Suprapubic skin (tissue), 4 donors: Measurements from ENCODE around the gene RBPJL.

Experiments used
- CTCF ChIP-seq, 2 donors: fragments of 200-600 bp in 1 of 2; fragments of 450-650 bp in 1 of 2; sonication (generic) in 1 of 2; IDR thresholded peaks; one replicate each; pipeline ENCODE4 v1.5.1; 2016 to 2019; ENCODE audit warnings: antibody characterized with exemption in 2 of 2, mild to moderate bottlenecking in 1 of 2, moderate library complexity in 1 of 2
- EP300 ChIP-seq: sonication (generic); formaldehyde crosslinking; IDR thresholded peaks from one replicate; pipeline ENCODE4 v1.6.1; 2017; ENCODE audit warnings: antibody characterized with exemption
- POLR2AphosphoS5 ChIP-seq, 3 donors: sonication (generic); formaldehyde crosslinking; IDR thresholded peaks; one replicate each; pipeline ENCODE4 v1.6.1; 2017; ENCODE audit warnings: antibody characterized with exemption in 3 of 3

GRCh38 chr20:45338121-45339030 is 31.7 kb downstream of the RBPJL start:
- no peak for TF ChIP-seq CTCF (IDR thresholded peaks at IDR 0.05)
- TF ChIP-seq EP300, result no peak
- TF ChIP-seq POLR2AphosphoS5 (IDR thresholded peaks at IDR 0.05), result no peak
